Activated naive CD8-positive, alpha-beta T cell treated with anti-CD3 and anti-CD28 coated beads, Interleukin-2, amount 10 ng/mL, durations not matched to agents 7 days and 5 days (primary cell): Measurements from ENCODE around the gene CCR1. TPM values are rescaled to one million over a fixed set of nuclear protein-coding genes. Genes with fewer than 3 reads are reported as not detected.
A peak's percentile ranks its signal among the peaks of the same experiment; 100 is the strongest.
"Not testable (repeated sequence)": the region's sequence is repeated elsewhere in the genome, so short reads cannot be mapped to it uniquely, and the experiment has no call there.

Source experiments
- ATAC-seq: fragments of 150-1000 bp; cut with Tn5 transposase; one replicate; pipeline ENCODE4 v1.10.0; 2021; ENCODE audit warnings: low read depth, moderate library complexity
- POLR2A ChIA-PET: fragments of 350-600 bp; sonication (Branson Sonifier 250); formaldehyde crosslinking; loops from one replicate; lab custom pipeline; 2021; ENCODE audit warnings: antibody characterized with exemption; lab: Charles Lee
- DNase-seq: peaks from one replicate; pipeline ENCODE4 v3.0.0; 2021
- H3K27ac Mint-ChIP-seq: one replicate; pipeline ENCODE4 v1.8.0; 2022; ENCODE audit warnings: mild to moderate bottlenecking, mixed read lengths
- H3K27me3 Mint-ChIP-seq: one replicate; pipeline ENCODE4 v1.8.0; 2022; ENCODE audit warnings: mild to moderate bottlenecking, moderate library complexity, mixed read lengths
- H3K36me3 Mint-ChIP-seq: one replicate; pipeline ENCODE4 v1.8.0; 2021; ENCODE audit warnings: mild to moderate bottlenecking, mixed read lengths
- H3K4me1 Mint-ChIP-seq: one replicate; pipeline ENCODE4 v1.8.0; 2021; ENCODE audit warnings: mixed read lengths
- H3K4me3 Mint-ChIP-seq: one replicate; pipeline ENCODE4 v1.8.0; 2022; ENCODE audit warnings: mild to moderate bottlenecking, moderate library complexity, mixed read lengths
- H3K9me3 Mint-ChIP-seq: one replicate; pipeline ENCODE4 v1.8.0; 2021; ENCODE audit warnings: mixed read lengths
- total RNA-seq, 2 experiments: library from RNA; stranded (reverse); gene quantifications; one replicate each; pipeline ENCODE4 v1.2.3, GENCODE V29; 2021

The CCR1 gene
- total RNA-seq, 2 experiments from 2014 or later = 58.6 to 63.9 TPM

GRCh38 chr3:46188708-46189107, 19.4 kb downstream of the CCR1 start:
- DNase-seq (no peak), ATAC-seq (no peak)
- no peak overlapping the region for H3K27ac Mint-ChIP-seq
- peaks cover 32% of the 10 kb centered on the region for H3K4me1 Mint-ChIP-seq
- H3K9me3 Mint-ChIP-seq = peaks cover 16% of the 10 kb centered on the region
- peaks cover 9% of the 10 kb centered on the region for H3K27me3 Mint-ChIP-seq
- peaks cover 21% of the 10 kb centered on the region for H3K36me3 Mint-ChIP-seq
- H3K4me3 Mint-ChIP-seq = no peak overlapping the region
- POLR2A ChIA-PET = no interaction called here

- peaks cover 15% of the 10 kb centered on the region for H3K36me3 Mint-ChIP-seq
- peak overlapping the region; percentile 74 for H3K27ac Mint-ChIP-seq
- peaks cover 39% of the 10 kb centered on the region for H3K4me1 Mint-ChIP-seq
- POLR2A ChIA-PET = interaction anchor here (1.2 to 2.0 kb wide), 2 partner anchors 10 to 19 kb away, joined by 3 to 7 read pairs; partner anchors contain the start of gene CCR1
- peaks cover 9% of the 10 kb centered on the region for H3K9me3 Mint-ChIP-seq
- peaks cover 5% of the 10 kb centered on the region for H3K27me3 Mint-ChIP-seq
- DNase-seq = no peak
- no peak overlapping the region for H3K4me3 Mint-ChIP-seq
- peak; percentile 28 for ATAC-seq
Measured at GRCh38 chr3:46187876-46188275, 20.2 kb downstream of the CCR1 start.

GRCh38 chr3:46187341-46187700, 20.8 kb downstream of the CCR1 start:
- DNase-seq (no peak), ATAC-seq (peak; percentile 30)
- H3K27me3 Mint-ChIP-seq = peaks cover 5% of the 10 kb centered on the region
- H3K4me1 Mint-ChIP-seq = peaks cover 39% of the 10 kb centered on the region
- H3K36me3 Mint-ChIP-seq = peaks cover 14% of the 10 kb centered on the region
- POLR2A ChIA-PET = interaction anchor here (0.7 to 2.0 kb wide), 4 partner anchors 9 to 122 kb away, joined by 3 to 7 read pairs (median 4); partner anchors contain the start of gene CCR1
- H3K27ac Mint-ChIP-seq = peak overlapping the region; percentile 73
- peaks cover 7% of the 10 kb centered on the region for H3K9me3 Mint-ChIP-seq
- H3K4me3 Mint-ChIP-seq = peak overlapping the region; percentile 35

- Mint-ChIP-seq H3K9me3 (peaks cover 5% of the 10 kb centered on the region), H3K4me3 (peak overlapping the region; percentile 35), H3K27ac (peak overlapping the region; percentile 73), H3K36me3 (peaks cover 12% of the 10 kb centered on the region), H3K27me3 (peaks cover 5% of the 10 kb centered on the region), H3K4me1 (peaks cover 39% of the 10 kb centered on the region)
- POLR2A ChIA-PET = interaction anchor here (0.7 to 2.0 kb wide), 3 partner anchors 12 to 123 kb away, joined by 3 to 7 read pairs (median 4); partner anchors contain the start of gene CCR1
- peak; percentile 63 for ATAC-seq
- DNase-seq = no peak
Measured at GRCh38 chr3:46186471-46187340, 21.4 kb downstream of the CCR1 start.

GRCh38 chr3:46184469-46184868, 23.6 kb downstream of the CCR1 start:
- ATAC-seq (no peak), DNase-seq (no peak)
- H3K27me3 Mint-ChIP-seq = peaks cover 7% of the 10 kb centered on the region
- H3K36me3 Mint-ChIP-seq = peaks cover 8% of the 10 kb centered on the region
- H3K4me1 Mint-ChIP-seq = peaks cover 39% of the 10 kb centered on the region
- POLR2A ChIA-PET = interaction anchor here (0.6 to 0.7 kb wide), 2 partner anchors 1094 to 1366 kb away, joined by 5 to 7 read pairs; no protein-coding TSS in a partner anchor
- H3K4me3 Mint-ChIP-seq = no peak overlapping the region
- H3K9me3 Mint-ChIP-seq = peaks cover 6% of the 10 kb centered on the region
- H3K27ac Mint-ChIP-seq = no peak overlapping the region

- POLR2A ChIA-PET = no interaction called here
- Mint-ChIP-seq H3K36me3 (peaks cover 11% of the 10 kb centered on the region), H3K27ac (no peak overlapping the region), H3K4me3 (no peak overlapping the region), H3K27me3 (peaks cover 7% of the 10 kb centered on the region), H3K9me3 (peaks cover 7% of the 10 kb centered on the region), H3K4me1 (peaks cover 39% of the 10 kb centered on the region)
- ATAC-seq = peak; percentile 43
- DNase-seq = no peak
Measured at GRCh38 chr3:46183330-46183729, 24.8 kb downstream of the CCR1 start.

GRCh38 chr3:46168583-46169345, 39.3 kb downstream of the CCR1 start:
- POLR2A ChIA-PET = no interaction called here
- ATAC-seq (no peak), DNase-seq (no peak)
- Mint-ChIP-seq H3K9me3 (peaks cover 39% of the 10 kb centered on the region), H3K27me3 (peaks cover 22% of the 10 kb centered on the region), H3K27ac (no peak overlapping the region), H3K36me3 (peaks cover 46% of the 10 kb centered on the region), H3K4me1 (peaks cover 10% of the 10 kb centered on the region), H3K4me3 (no peak overlapping the region)

GRCh38 chr3:46163556-46164041, 44.5 kb downstream of the CCR1 start:
- no peak for ATAC-seq
- POLR2A ChIA-PET = no interaction called here
- Mint-ChIP-seq H3K9me3 (peaks cover 29% of the 10 kb centered on the region), H3K4me3 (no peak overlapping the region), H3K36me3 (peaks cover 35% of the 10 kb centered on the region), H3K4me1 (peaks cover 7% of the 10 kb centered on the region), H3K27ac (no peak overlapping the region), H3K27me3 (peaks cover 24% of the 10 kb centered on the region)
- no peak for DNase-seq

GRCh38 chr3:46162975-46163555, 45.0 kb downstream of the CCR1 start:
- Mint-ChIP-seq H3K9me3 (peaks cover 32% of the 10 kb centered on the region), H3K27me3 (peaks cover 20% of the 10 kb centered on the region), H3K4me1 (peaks cover 7% of the 10 kb centered on the region), H3K27ac (no peak overlapping the region), H3K36me3 (peaks cover 37% of the 10 kb centered on the region), H3K4me3 (no peak overlapping the region)
- DNase-seq (no peak), ATAC-seq (no peak)
- POLR2A ChIA-PET = no interaction called here

- H3K27ac Mint-ChIP-seq, POLR2A ChIA-PET: not testable (repeated sequence)
Measured at GRCh38 chr3:46157685-46158084, 50.4 kb downstream of the CCR1 start.

GRCh38 chr3:46154311-46154710, 53.8 kb downstream of the CCR1 start:
- peaks cover 9% of the 10 kb centered on the region for H3K4me1 Mint-ChIP-seq
- H3K4me3 Mint-ChIP-seq = no peak overlapping the region
- peaks cover 16% of the 10 kb centered on the region for H3K9me3 Mint-ChIP-seq
- POLR2A ChIA-PET = interaction anchor here (1.2 kb wide), 1 partner anchor 54 kb away, joined by 4 read pairs; the partner anchor contains the start of gene CCR1
- no peak for DNase-seq
- H3K36me3 Mint-ChIP-seq = peaks cover 17% of the 10 kb centered on the region
- H3K27ac Mint-ChIP-seq = no peak overlapping the region
- ATAC-seq = no peak
- H3K27me3 Mint-ChIP-seq = peaks cover 2% of the 10 kb centered on the region

More at GRCh38 chr3:46157685-46158084, 50.4 kb downstream of the CCR1 start:
- Mint-ChIP-seq H3K36me3 (peaks cover 29% of the 10 kb centered on the region), H3K4me1 (peaks cover 17% of the 10 kb centered on the region), H3K9me3 (peaks cover 20% of the 10 kb centered on the region)
- ATAC-seq, H3K4me3 Mint-ChIP-seq, H3K27me3 Mint-ChIP-seq, DNase-seq: not testable (repeated sequence)
